Ishikawa (cell line): ENCODE measurements around the gene ZBTB18.

ENCODE experiments used
- CEBPB ChIP-seq: IDR thresholded peaks from 2 replicates; pipeline ENCODE4 v1.6.1; 2012
- CREB1 ChIP-seq: IDR thresholded peaks from 2 replicates; pipeline ENCODE4 v1.6.1; 2012; ENCODE audit warnings: low read depth
- EGR1 ChIP-seq: IDR thresholded peaks from 2 replicates; pipeline ENCODE4 v1.6.1; 2012
- EP300 ChIP-seq: IDR thresholded peaks from 2 replicates; pipeline ENCODE4 v1.6.1; 2012; ENCODE audit warnings: borderline replicate concordance
- FOXM1 ChIP-seq: IDR thresholded peaks from 2 replicates; pipeline ENCODE4 v1.6.1; 2012; ENCODE audit warnings: low read depth, borderline replicate concordance
- MAX ChIP-seq: IDR thresholded peaks from 2 replicates; pipeline ENCODE4 v1.6.1; 2012
- NFIC ChIP-seq: IDR thresholded peaks from 2 replicates; pipeline ENCODE4 v1.6.1; 2012
- RAD21 ChIP-seq: IDR thresholded peaks from 2 replicates; pipeline ENCODE4 v1.6.1; 2012; ENCODE audit warnings: low read depth
- REST ChIP-seq: IDR thresholded peaks from 2 replicates; pipeline ENCODE4 v1.6.1; 2012; ENCODE audit warnings: low read depth, mild to moderate bottlenecking
- TAF1 ChIP-seq: IDR thresholded peaks from 2 replicates; pipeline ENCODE4 v1.6.1; 2012; ENCODE audit warnings: low read depth, mild to moderate bottlenecking
- TCF12 ChIP-seq: IDR thresholded peaks from 2 replicates; pipeline ENCODE4 v1.6.1; 2012; ENCODE audit warnings: low read depth
- TEAD4 ChIP-seq: IDR thresholded peaks from 2 replicates; pipeline ENCODE4 v1.6.1; 2012
- USF1 ChIP-seq: IDR thresholded peaks from 2 replicates; pipeline ENCODE4 v1.6.1; 2012
- YY1 ChIP-seq: IDR thresholded peaks from 2 replicates; pipeline ENCODE4 v1.6.1; 2012; ENCODE audit warnings: low read depth
- ZBTB7A ChIP-seq: IDR thresholded peaks from 2 replicates; pipeline ENCODE4 v1.6.1; 2012; ENCODE audit warnings: low read depth

ZBTB18 gene

GRCh38 chr1:244063498-244063897 lies 12.4 kb downstream of the ZBTB18 start:
- TF ChIP-seq TCF12 (no peak), TAF1 (no peak), REST (no peak), EGR1 (no peak), RAD21 (no peak), CREB1 (no peak), YY1 (no peak), USF1 (no peak), ZBTB7A (no peak), NFIC (no peak), FOXM1 (no peak), EP300 (no peak), TEAD4 (no peak), MAX (no peak), CEBPB (no peak)

DNA sequence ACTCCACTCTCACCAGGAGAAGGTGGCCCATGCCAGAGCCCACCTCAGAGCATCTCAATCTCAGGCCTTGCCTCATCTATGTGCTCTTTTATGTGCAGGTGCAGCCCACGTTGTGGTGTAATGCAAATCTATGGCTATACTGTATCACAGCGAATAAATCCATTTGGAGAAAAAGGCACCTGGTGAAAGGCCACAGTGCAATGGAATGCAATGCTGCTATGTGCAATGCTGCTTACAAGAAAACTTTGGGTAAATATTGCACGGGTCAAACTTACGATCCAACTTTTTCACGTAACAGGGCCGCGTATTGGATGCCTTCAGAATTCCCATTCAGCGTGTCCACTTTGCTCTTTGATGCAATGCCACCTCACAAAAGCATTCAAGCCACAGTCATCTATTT lies 13.5 kb downstream of the ZBTB18 start:
- no peak for TF ChIP-seq NFIC
- no peak for TF ChIP-seq EGR1
- no peak for TF ChIP-seq YY1
- TF ChIP-seq REST: no peak
- no peak for TF ChIP-seq MAX
- no peak for TF ChIP-seq EP300
- no peak for TF ChIP-seq ZBTB7A
- TF ChIP-seq TAF1: no peak
- TF ChIP-seq TEAD4: no peak
- TF ChIP-seq CEBPB: no peak
- TF ChIP-seq TCF12: no peak
- TF ChIP-seq USF1: no peak
- TF ChIP-seq FOXM1: no peak
- no peak for TF ChIP-seq RAD21
- no peak for TF ChIP-seq CREB1

DNA sequence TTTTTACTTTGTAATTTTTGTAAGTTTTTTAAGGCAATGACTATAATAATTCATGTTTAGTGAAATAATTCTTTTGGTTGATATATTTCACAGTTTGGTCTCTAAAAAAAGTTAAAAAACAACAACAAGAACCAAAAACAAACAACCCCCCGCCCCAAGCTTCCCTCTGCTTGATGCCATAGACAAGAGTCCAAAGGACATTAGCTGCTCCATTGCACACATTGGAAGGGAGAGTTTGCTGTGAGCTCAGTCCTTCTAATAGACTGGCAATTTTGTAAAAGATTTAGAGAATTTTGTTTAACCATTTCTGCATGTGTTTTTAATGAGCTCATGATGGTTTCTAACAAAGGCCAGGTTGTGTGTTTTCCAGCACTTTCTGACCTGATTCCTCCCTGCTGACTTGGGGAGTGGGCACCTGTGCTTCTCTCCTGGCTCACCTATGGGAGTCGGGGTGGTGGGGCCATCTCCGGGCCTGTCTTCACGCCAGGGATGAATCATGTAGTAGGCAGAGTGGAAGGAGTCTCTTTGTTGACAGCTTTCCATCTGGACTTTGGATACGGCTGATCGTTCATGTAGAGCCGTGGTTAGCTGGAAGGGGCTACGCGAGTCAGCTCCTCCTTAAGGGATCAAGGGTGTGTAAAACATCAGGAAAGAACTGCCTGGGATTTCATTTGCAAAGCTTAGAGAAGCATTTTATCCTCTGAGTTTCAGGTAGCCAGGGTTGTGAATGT lies 14.1 kb downstream of the ZBTB18 start:
- TF ChIP-seq USF1 (no peak), TEAD4 (no peak), MAX (no peak), TAF1 (no peak), NFIC (no peak), FOXM1 (no peak), REST (no peak), CEBPB (no peak), YY1 (no peak), CREB1 (no peak), EP300 (no peak)
